Measurements from ENCODE around the gene CACNA1H.

Gene CACNA1H

GRCh38 chr16:1137604-1138003 lies 15.3 kb upstream of the CACNA1H start:
- intact Hi-C loops (cut with DNase I) = no loop called here
- no peak for DNase-seq

- intact Hi-C loops (cut with DNase I) = no loop called here
- no peak for DNase-seq
Measured at GRCh38 chr16:1140582-1141162, 12.2 kb upstream of the CACNA1H start.

GRCh38 chr16:1141191-1141590 lies 11.7 kb upstream of the CACNA1H start:
- DNase-seq = no peak
- intact Hi-C loops (cut with DNase I) = no loop called here

- intact Hi-C loops (cut with DNase I) = no loop called here
- DNase-seq = no peak
Measured at GRCh38 chr16:1141716-1142115, 11.2 kb upstream of the CACNA1H start.

- no peak for DNase-seq
- intact Hi-C loops (cut with DNase I) = no loop called here
Measured at GRCh38 chr16:1142911-1143310, 10.0 kb upstream of the CACNA1H start.

GRCh38 chr16:1143761-1144450 lies 9.0 kb upstream of the CACNA1H start:
- DNase-seq = no peak
- intact Hi-C loops (cut with DNase I) = no loop called here

GRCh38 chr16:1144476-1145382 lies 8.2 kb upstream of the CACNA1H start:
- no peak for DNase-seq
- intact Hi-C loops (cut with DNase I) = no loop called here

GRCh38 chr16:1145383-1146100 lies 7.4 kb upstream of the CACNA1H start:
- DNase-seq = no peak
- intact Hi-C loops (cut with DNase I) = no loop called here

- intact Hi-C loops (cut with DNase I) = no loop called here
- peak in 18 of 42 donors; percentile 9 to 69 (median 53) for DNase-seq
Measured at GRCh38 chr16:1146409-1146808, 6.5 kb upstream of the CACNA1H start.

GRCh38 chr16:1147027-1147426 lies 5.9 kb upstream of the CACNA1H start:
- intact Hi-C loops (cut with DNase I) = no loop called here
- DNase-seq = no peak

GRCh38 chr16:1149101-1149636 lies 3.7 kb upstream of the CACNA1H start:
- DNase-seq = no peak
- intact Hi-C loops (cut with DNase I) = no loop called here

- intact Hi-C loops (cut with DNase I) = no loop called here
- no peak for DNase-seq
Measured at GRCh38 chr16:1150511-1150982, 2.4 kb upstream of the CACNA1H start.

GRCh38 chr16:1151424-1152122 lies 1.3 kb upstream of the CACNA1H start:
- intact Hi-C loops (cut with DNase I) = no loop called here
- no peak for DNase-seq

GRCh38 chr16:1152123-1152638 lies 725 bp upstream of the CACNA1H start:
- intact Hi-C loops (cut with DNase I) = no loop called here

GRCh38 chr16:1153480-1154160 lies 714 bp downstream of the CACNA1H start:
- DNase-seq = no peak
- intact Hi-C loops (cut with DNase I) = no loop called here

More at GRCh38 chr16:1152123-1152638, 725 bp upstream of the CACNA1H start:
- DNase-seq = peak in 14 of 42 donors; percentile 17 to 68 (median 48)

- DNase-seq = peak in 31 of 42 donors; percentile 23 to 75 (median 56)
- intact Hi-C loops (cut with DNase I) = no loop called here
Measured at GRCh38 chr16:1154291-1154886, 1.5 kb downstream of the CACNA1H start.

GRCh38 chr16:1154887-1155331 lies 2.0 kb downstream of the CACNA1H start:
- intact Hi-C loops (cut with DNase I) = no loop called here
- DNase-seq = no peak

All from head of caudate nucleus (tissue), 42 donors.